ACHN (cell line): Measurements from ENCODE around the gene DQX1.

Source experiments
- DNase-seq: peaks from one replicate; pipeline ENCODE4 v3.0.0-alpha.2; 2015
- in situ Hi-C: cut with HindIII; loops from 2 replicates; pipeline ENCODE4 v1.10.0; 2017; ENCODE audit warnings: low sequenced_read_pairs, low pct_ligation_motif_present, low pct_unique_long_range_greater_than_20kb

DQX1 gene

GRCh38 chr2:74536166-74536950, 10.3 kb upstream of the DQX1 start:
- in situ Hi-C loops: no loop called here

DNA sequence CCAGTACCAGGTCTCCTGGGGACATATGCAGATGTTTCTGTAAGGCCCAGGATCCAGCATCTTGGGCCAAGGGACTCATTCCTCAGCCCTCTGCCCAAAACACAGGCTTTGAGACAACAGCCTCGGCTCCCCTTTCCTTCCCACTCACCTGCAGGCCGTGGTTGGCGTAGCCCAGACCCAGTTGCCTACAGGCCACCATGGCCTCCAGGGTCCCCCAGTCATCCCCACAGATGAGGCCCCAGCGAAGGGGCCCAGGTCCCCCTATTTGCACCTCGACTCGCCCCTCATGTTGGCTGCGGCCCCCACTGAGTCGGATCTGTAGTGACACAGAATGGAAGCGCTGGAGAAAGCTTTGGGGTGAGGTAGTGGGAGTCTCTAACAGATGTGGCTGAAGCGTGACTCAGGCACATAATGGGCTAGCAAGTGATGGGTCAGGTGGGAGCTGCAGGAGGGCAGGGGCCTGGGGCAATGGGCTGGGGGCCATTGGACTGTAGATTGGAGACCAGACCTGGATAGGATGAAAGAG, 9.5 kb upstream of the DQX1 start:
- in situ Hi-C loops: no loop called here
- no peak for DNase-seq

More at GRCh38 chr2:74536166-74536950, 10.3 kb upstream of the DQX1 start:
- DNase-seq: no peak

DNA sequence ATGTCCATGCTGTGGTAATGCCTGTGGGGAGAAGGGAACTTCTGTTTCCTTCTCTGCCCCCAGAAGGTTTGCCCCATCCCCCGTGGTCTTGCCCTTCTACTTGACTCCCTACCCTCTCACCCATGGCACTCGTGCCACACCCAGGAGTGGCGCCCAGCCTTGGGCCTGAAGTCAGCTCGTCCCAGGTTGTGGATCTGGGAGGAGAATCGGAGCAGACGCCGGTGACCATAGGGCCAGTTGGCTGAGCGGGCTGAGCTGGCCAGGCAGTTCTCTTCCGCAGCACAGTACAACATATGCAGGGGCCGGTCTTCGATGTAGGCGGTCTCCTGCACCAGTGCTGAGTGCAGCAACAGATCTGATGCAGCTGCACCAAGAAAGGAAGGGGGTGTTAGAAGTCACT, 8.4 kb upstream of the DQX1 start:
- in situ Hi-C loops: no loop called here
- no peak for DNase-seq

DNA sequence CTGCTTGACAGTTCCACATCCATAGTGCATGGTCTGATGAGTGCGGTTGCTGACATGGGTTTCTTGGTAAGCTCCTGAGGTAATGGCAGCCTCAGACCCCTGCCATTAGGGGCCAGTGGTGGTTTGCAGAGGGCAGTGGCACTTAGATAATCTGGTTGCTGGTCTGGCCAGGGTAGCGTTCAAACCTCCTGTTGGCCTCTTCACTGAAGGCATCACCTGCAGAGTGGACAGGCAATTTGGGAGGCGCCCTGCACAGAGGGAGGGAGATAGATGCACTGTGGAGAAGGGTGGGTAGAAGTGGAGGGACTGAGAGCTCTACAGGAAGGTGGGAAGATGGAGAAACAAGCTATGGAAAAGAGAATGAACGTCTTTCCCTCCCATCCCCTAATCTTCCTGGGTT, 7.4 kb upstream of the DQX1 start:
- no peak for DNase-seq
- in situ Hi-C loops: no loop called here

DNA sequence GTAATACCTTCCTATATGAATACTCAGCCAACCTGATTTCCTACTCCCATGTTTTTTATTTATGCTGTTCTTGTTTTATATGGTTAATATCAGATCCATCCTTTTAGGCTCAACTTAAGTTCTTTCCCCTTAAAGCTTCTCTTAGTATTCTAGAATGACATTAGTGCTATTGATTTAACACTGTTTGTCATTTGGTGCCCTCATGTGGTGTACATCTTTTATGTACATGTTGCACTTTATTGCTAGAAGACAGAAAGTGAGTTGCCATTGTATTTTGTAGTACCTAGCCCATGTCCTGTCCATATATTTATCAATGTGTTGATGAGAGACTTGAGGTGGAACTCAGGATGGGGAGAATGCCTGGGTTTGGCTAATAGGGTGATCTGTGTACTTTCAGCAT, 6.2 kb upstream of the DQX1 start:
- DNase-seq: peak; percentile 60
- in situ Hi-C loops: no loop called here

GRCh38 chr2:74531666-74532065, 5.6 kb upstream of the DQX1 start:
- no peak for DNase-seq
- in situ Hi-C loops: no loop called here

DNA sequence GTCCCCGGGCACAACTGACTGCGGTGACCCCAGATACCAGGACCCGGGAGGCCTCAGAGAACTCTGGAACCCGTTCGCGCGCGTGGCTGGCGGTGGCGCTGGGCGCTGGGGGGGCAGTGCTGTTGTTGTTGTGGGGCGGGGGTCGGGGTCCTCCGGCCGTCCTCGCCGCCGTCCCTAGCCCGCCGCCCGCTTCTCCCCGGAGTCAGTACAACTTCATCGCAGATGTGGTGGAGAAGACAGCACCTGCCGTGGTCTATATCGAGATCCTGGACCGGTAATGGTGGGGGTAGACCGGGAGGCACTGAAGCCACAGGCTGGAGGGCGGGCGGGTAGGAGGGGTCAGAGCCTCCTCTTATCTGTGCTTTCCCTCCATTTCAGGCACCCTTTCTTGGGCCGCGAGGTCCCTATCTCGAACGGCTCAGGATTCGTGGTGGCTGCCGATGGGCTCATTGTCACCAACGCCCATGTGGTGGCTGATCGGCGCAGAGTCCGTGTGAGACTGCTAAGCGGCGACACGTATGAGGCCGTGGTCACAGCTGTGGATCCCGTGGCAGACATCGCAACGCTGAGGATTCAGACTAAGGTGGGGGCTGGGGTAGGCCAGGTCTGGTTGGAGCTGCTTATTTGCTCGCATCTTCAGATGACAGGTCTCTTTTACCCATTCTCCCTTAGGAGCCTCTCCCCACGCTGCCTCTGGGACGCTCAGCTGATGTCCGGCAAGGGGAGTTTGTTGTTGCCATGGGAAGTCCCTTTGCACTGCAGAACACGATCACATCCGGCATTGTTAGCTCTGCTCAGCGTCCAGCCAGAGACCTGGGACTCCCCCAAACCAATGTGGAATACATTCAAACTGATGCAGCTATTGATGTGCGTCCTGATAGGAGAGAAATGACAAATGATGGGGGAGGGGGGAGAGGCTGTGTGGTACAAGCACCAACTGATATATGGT, 4.5 kb upstream of the DQX1 start:
- peak; percentile 17 for DNase-seq

GRCh38 chr2:74529357-74530238, 3.6 kb upstream of the DQX1 start, which contains the start of the genes AUP1 and HTRA2:
AUP1 (minus strand) TSS chr2:74529706; CDS start chr2:74529629, 77 bp downstream.
HTRA2 (plus strand) TSS chr2:74529933; CDS start chr2:74530007, 74 bp downstream.
- in situ Hi-C loops: no loop called here
- DNase-seq: peak; percentile 99

More for the DNA sequence above, 4.5 kb upstream of the DQX1 start:
- in situ Hi-C loops: no loop called here

GRCh38 chr2:74528600-74529356, 2.7 kb upstream of the DQX1 start:
- no peak for DNase-seq
- in situ Hi-C loops: no loop called here

- DNase-seq: no peak
- in situ Hi-C loops: no loop called here
Measured at GRCh38 chr2:74527741-74528140, 1.7 kb upstream of the DQX1 start.

DNA sequence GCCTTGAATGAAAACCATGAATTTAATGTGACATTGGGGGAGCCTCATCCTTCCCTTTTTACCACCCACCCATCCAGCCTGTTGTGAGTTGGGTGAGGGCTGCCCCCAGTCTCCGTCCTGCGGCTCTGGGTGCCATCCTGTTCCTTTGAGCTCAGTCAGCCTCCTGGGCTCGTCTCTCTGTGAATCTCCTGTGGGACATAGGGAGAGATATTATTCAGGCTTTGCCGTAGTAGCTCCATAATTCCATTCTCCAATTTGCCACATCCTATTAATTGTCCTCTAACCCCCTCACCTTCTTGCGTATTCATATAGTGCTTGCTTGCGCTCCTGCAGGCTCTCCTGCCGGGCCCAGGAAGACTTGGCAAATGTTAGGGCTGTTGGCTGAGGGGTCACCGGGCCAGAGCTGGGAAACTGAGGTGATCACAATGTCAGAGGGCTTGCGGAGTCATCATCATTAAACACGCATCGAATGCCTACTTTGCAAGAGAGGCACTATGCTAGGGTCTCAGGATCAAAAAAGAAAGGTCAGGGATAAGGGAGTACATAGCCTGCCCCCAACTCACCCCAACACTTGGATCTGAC, 709 bp upstream of the DQX1 start:
- DNase-seq: no peak
- in situ Hi-C loops: no loop called here

GRCh38 chr2:74524955-74525716, 895 bp downstream of the DQX1 start:
- in situ Hi-C loops: no loop called here
- DNase-seq: no peak

- in situ Hi-C loops: no loop called here
- DNase-seq: no peak
Measured at GRCh38 chr2:74524005-74524404, 2.0 kb downstream of the DQX1 start.

- DNase-seq: no peak
- in situ Hi-C loops: no loop called here
Measured at GRCh38 chr2:74522516-74522915, 3.5 kb downstream of the DQX1 start.

DNA sequence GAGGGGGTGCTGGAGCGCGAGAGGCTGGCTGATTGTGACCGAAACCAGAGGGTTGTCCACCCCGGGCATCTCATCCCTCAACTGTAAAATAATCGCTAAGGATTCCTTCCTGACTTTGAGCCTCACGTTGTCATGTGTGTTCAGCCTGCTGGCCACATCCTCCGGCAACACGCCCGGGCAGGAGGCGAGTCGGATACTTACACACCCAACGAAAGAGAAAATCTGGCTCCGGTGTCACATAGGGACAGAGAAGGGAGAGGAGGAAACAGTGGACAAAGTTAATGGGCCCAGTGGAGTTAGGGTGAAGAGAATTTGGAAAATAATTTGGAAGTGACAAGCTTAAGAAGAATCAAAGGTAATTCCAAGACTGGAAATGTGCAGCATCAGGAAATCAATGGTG, 9.4 kb downstream of the DQX1 start:
- in situ Hi-C loops: no loop called here
- DNase-seq: no peak

DNA sequence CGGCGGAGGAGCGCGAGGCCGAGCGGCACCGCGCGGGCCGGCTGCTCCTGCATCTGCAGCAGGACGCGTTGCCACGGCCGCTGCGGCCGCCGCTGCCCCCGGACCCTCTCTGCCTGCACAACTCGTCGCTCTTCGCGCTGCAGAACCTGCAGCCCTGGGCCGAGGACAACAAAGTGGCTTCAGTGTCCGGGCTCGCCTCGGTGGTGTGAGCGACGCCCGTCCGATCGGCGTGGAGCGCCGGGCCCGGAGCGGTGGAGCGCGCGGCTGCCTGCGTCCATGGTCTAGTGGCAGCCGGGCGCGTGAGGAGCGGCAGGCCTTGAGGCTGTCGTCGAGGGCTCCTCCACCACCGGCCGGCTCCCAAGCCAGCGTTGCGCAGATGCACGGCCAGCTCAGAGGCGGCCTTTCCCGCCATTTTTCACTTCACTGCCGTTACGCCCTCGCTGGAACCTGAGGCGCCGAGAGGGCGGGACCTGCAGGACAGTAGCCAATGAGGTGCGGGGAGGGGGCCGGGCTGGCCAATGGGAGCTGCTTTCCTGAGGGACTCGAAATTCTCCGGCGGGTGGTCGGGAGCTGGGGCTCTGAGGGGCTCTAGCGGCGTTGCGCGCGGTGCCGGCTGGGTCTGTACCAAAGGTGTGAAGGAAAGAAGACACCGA, 9.9 kb downstream of the DQX1 start:
- in situ Hi-C loops: no loop called here
- DNase-seq: no peak
